Ovary (tissue), 9 donors: ENCODE results near the gene TAS2R14. TPM values are rescaled to one million over a fixed set of nuclear protein-coding genes. Genes with fewer than 3 reads are reported as not detected.

Experiments
- DNase-seq, 5 donors: peaks; one replicate each; pipeline ENCODE4 v3.0.0-alpha.2; 2019 to 2020
- H3K27ac ChIP-seq, 2 donors: fragments of 200-600 bp; one replicate each; pipeline versions ENCODE4 v1.5.1 to v1.8.0; 2019 to 2022
- H3K27me3 ChIP-seq: fragments of 200-600 bp; one replicate; pipeline ENCODE4 v1.8.0; 2022
- H3K36me3 ChIP-seq: fragments of 200-600 bp; sonication (generic); one replicate; pipeline ENCODE4 v1.5.1; 2019
- H3K4me1 ChIP-seq: one replicate; pipeline ENCODE4 v1.8.1; 2013; ENCODE audit warnings: mild to moderate bottlenecking, moderate library complexity; ENCODE audit not compliant: insufficient read depth
- H3K4me3 ChIP-seq: fragments of 200-600 bp; sonication (generic); one replicate; pipeline ENCODE4 v1.5.1; 2017
- H3K9me3 ChIP-seq, 2 donors: fragments of 200-600 bp in 1 of 2; sonication (generic) in 1 of 2; one replicate each; pipeline versions ENCODE4 v1.5.1 to v1.8.1; 2013 to 2019; ENCODE audit warnings: mild to moderate bottlenecking in 1 of 2, moderate library complexity in 1 of 2
- CTCF ChIP-seq, 3 donors: fragments of 450-650 bp in 2 of 3; fragments of 200-600 bp in 1 of 3; IDR thresholded peaks; one replicate each; pipeline versions ENCODE4 v1.5.1 to v1.8.0; 2016 to 2022; ENCODE audit warnings: antibody characterized with exemption in 3 of 3, mild to moderate bottlenecking in 1 of 3
- EP300 ChIP-seq: sonication (generic); formaldehyde crosslinking; IDR thresholded peaks from one replicate; pipeline ENCODE4 v1.6.1; 2017; ENCODE audit warnings: antibody characterized with exemption
- POLR2A ChIP-seq: fragments of 450-650 bp; IDR thresholded peaks from one replicate; pipeline ENCODE4 v1.6.1; 2017; ENCODE audit warnings: antibody characterized with exemption, mild to moderate bottlenecking, moderate library complexity
- WGBS, 3 donors: extraction: QIAGEN DNeasy Blood & Tissue Kit in 1 of 3; methylation state at CpG; one replicate each; pipeline versions ENCODE4 v1.1.5 to v1.1.7; 2013 to 2017; 5-methylcytosine and 5-hydroxymethylcytosine counted together
- intact Hi-C, 4 donors: fragments of 100-400 bp; cut with DNase I; formaldehyde crosslinking; loops; one replicate each; pipeline versions ENCODE4 v1.11.0 to v1.15.1; 2022 to 2023
- polyA plus RNA-seq, 2 donors: library from polyadenylated mRNA; stranded (reverse); fragments of 200-250 nt in 1 of 2; fragments of 350-450 nt in 1 of 2; fragmentation: Illumina TruSeq in 1 of 2; extraction: RNeasy Lipid Tissue Mini Kit (QIAGEN cat#74804) in 1 of 2; gene quantifications; one replicate each; pipeline ENCODE4 v1.2.3, GENCODE V29; 2013 to 2014
- total RNA-seq, 7 donors: library from RNA; depleted of rRNA in 2 of 7; stranded (reverse); fragments of >200 nt in 2 of 7; fragmentation: NEBNext Ultra II Directional in 3 of 7; extraction: Animal tissue kit (Norgen Biotek cat#: 25700) in 3 of 7; gene quantifications; one replicate each; pipeline versions ENCODE4 v1.1.0 to v1.2.4, GENCODE V29; 2016 to 2023
- donor health status: DM: no; HTN: no; CAD: no; lungs with moderate emphysema.
- donor health status: DM: no; HTN: no; CAD: no.
- donor health status: Bipolar disorder and iron deficiency.
- donor health status: DM: yes; HTN: yes; CAD: no.
- donor health status: DM: no; HTN: no; CAD: no.
- donor health status: DM: yes; HTN: yes; CAD: no.

TAS2R14 gene
- total and polyA plus RNA-seq, 9 donors: 1.4 to 6.9 (median 3.4) TPM

DNA sequence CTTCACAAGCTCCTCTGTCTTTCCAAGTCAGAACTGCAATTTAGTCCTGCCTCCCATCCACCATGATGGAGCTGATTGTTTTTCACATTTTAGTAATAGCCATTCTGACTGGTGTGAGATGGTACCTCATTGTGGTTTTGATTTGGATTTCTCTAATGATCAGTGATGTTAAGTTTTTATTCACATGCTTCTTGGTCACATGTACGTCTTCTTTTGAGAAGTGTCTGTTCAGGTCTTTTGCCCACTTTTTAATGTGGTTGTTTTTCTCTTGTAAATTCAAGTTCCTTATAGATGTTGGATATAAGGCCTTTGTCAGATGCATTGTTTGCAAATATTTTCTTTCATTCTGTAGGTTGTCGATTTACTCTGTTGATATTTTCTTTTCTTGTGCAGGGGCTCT, 4.1 kb upstream of the TAS2R14 start:
- Histone ChIP-seq H3K27me3 (no peaks in the 10 kb centered on the region), H3K4me1 (no peaks in the 10 kb centered on the region), H3K36me3 (no peaks in the 10 kb centered on the region), H3K4me3 (no peak overlapping the region), H3K27ac (no peak overlapping the region), H3K9me3 (no peaks in the 10 kb centered on the region)
- DNase-seq: no peak
- 96 to 97% (median 96%) methylated on average over 2 of the region's 2 CpGs for WGBS, 3 donors
- TF ChIP-seq CTCF (IDR thresholded peaks at IDR 0.05): no peak
- no peak for TF ChIP-seq POLR2A
- no peak for TF ChIP-seq EP300
- intact Hi-C loops: no loop called here

DNA sequence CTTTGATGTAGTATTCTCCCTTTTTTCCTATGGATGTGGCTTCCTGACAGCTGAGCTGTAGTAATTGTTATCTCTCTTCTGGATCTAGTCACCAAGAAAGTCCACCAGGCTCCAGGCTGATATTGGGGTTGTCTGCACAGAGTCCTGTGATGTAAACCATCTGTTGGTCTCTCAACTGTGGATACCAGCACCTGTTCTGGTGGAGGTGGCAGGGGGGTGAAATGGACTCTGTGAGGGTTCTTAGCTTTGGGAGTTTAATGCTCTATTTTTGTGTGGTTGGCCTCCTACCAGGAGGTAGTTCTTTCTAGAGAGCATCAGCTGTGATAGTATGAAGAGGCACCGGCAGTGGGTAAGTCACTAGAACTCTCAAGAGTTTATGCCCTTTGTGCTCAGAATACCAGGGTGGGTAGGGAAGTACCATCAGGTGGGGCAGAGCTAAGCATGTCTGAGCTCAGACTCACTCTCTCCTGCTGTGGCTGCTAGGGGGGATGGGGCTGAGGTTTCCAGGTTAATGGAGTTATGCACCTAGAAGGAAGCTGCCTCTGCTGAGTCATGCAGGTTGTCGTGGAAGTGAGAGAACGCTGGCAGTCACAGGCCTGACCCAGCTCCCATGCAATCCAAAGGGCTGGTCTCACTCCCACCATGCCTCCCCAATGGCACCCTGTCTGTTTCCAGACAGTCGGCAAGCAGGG, 3.0 kb upstream of the TAS2R14 start:
- H3K4me1 ChIP-seq: no peaks in the 10 kb centered on the region
- H3K36me3 ChIP-seq: no peaks in the 10 kb centered on the region
- H3K9me3 ChIP-seq: no peaks in the 10 kb centered on the region
- no peak for DNase-seq
- WGBS, 3 donors: 87 to 90% (median 88%) methylated on average over 4 of the region's 4 CpGs
- TF ChIP-seq EP300 (no peak), CTCF (IDR thresholded peaks at IDR 0.05) (no peak), POLR2A (no peak)
- intact Hi-C loops: no loop called here
- H3K4me3 ChIP-seq: no peak overlapping the region
- no peak overlapping the region for H3K27ac ChIP-seq
- no peaks in the 10 kb centered on the region for H3K27me3 ChIP-seq

DNA sequence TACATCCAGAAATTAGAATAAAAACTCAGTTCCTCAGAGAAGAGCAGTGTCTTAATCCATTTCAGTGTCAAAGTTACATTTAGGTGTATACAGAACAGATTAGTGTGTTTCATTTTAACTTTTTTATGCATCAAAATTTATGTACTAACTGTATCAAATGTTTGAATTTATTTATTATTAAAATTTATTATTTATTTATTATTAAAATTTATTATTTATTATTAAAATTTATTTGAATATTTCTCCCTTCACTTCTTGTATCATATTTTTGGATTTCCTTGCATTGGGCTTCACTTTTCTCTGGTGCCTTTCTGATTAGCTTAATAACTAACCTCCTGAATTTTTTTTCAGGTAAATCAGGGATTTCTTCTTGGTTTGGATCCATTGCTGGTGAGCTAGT, 2.3 kb upstream of the TAS2R14 start:
- no peak for DNase-seq
- Histone ChIP-seq H3K9me3 (no peaks in the 10 kb centered on the region), H3K27me3 (no peaks in the 10 kb centered on the region), H3K4me3 (no peak overlapping the region), H3K36me3 (no peaks in the 10 kb centered on the region), H3K4me1 (no peaks in the 10 kb centered on the region), H3K27ac (no peak overlapping the region)
- intact Hi-C loops: no loop called here
- no peak for TF ChIP-seq EP300
- no peak for TF ChIP-seq CTCF (IDR thresholded peaks at IDR 0.05)
- no peak for TF ChIP-seq POLR2A

DNA sequence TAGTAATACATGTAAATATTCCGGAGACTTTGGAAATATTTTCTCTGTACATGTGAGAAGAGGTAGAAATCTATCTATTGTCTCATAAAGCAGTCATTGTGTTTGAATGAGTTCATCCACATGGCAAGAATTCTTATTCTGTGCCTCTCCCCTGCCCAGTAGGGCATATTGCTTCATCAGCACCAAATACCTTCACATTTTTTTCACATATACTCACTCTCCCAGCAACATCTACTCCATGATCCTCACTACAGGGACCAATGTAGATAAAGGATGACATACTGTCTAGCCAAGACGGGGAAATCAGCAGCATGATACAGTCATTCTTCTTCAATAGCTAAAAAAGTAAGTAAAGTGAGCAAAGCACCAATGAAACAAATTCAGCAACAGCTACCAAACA, 1.3 kb upstream of the TAS2R14 start:
- Histone ChIP-seq H3K27me3 (no peaks in the 10 kb centered on the region), H3K4me3 (no peak overlapping the region), H3K27ac (no peak overlapping the region), H3K4me1 (no peaks in the 10 kb centered on the region), H3K9me3 (no peaks in the 10 kb centered on the region), H3K36me3 (no peaks in the 10 kb centered on the region)
- no peak for DNase-seq
- WGBS, 3 donors: 85 to 92% (median 91%) methylated on average over 2 of the region's 2 CpGs
- intact Hi-C loops: no loop called here
- no peak for TF ChIP-seq POLR2A
- TF ChIP-seq EP300: no peak
- TF ChIP-seq CTCF (IDR thresholded peaks at IDR 0.05): no peak
